Loucy (cell line): Measurements from ENCODE around the gene ASPG.

Source experiments
- H2AFZ ChIP-seq: fragments of 200-600 bp; sonication (generic); 2 replicates; pipeline ENCODE4 v1.6.0; 2016; ENCODE audit warnings: antibody characterized with exemption, mild to moderate bottlenecking, low read length, moderate library complexity
- H3F3A ChIP-seq: fragments of 200-600 bp; 2 replicates; pipeline ENCODE4 v1.6.0; 2016; ENCODE audit warnings: antibody characterized with exemption, low read depth, mild to moderate bottlenecking
- H3K27me3 ChIP-seq: fragments of 200-600 bp; sonication (generic); 2 replicates; pipeline ENCODE4 v1.6.1; 2014; ENCODE audit warnings: low read length, mild to moderate bottlenecking; ENCODE audit not compliant: insufficient read depth, poor library complexity, severe bottlenecking
- H3K36me3 ChIP-seq: fragments of 200-600 bp; sonication (generic); 2 replicates; pipeline ENCODE4 v1.6.1; 2016; ENCODE audit warnings: low read length; ENCODE audit not compliant: insufficient read depth
- H3K4me1 ChIP-seq: fragments of 200-600 bp; sonication (generic); 2 replicates; pipeline ENCODE4 v1.5.1; 2014; ENCODE audit warnings: low read length, mild to moderate bottlenecking; ENCODE audit not compliant: insufficient read depth, poor library complexity, severe bottlenecking
- H3K4me2 ChIP-seq: fragments of 200-600 bp; sonication (generic); 2 replicates; pipeline ENCODE4 v1.6.0; 2014; ENCODE audit warnings: antibody characterized with exemption, low read length, low read depth, mild to moderate bottlenecking; ENCODE audit not compliant: poor library complexity, severe bottlenecking
- H3K4me3 ChIP-seq: fragments of 200-600 bp; sonication (generic); 2 replicates; pipeline ENCODE4 v1.5.1; 2014; ENCODE audit warnings: low read length, mild to moderate bottlenecking, mixed read lengths; ENCODE audit not compliant: poor library complexity, severe bottlenecking
- H3K79me2 ChIP-seq: fragments of 200-600 bp; sonication (generic); 2 replicates; pipeline ENCODE4 v1.6.1; 2014; ENCODE audit warnings: low read length; ENCODE audit not compliant: insufficient read depth
- H3K9ac ChIP-seq: fragments of 200-600 bp; sonication (generic); 2 replicates; pipeline ENCODE4 v1.6.0; 2014; ENCODE audit warnings: mild to moderate bottlenecking, low read depth, low read length, moderate library complexity; ENCODE audit not compliant: poor library complexity, severe bottlenecking
- H3K9me2 ChIP-seq: fragments of 200-600 bp; sonication (generic); replicated peaks from 2 replicates; pipeline ENCODE4 v1.6.1; 2016; ENCODE audit warnings: low read depth, low read length, mixed read lengths
- H3K9me3 ChIP-seq: fragments of 200-600 bp; sonication (generic); 2 replicates; pipeline ENCODE4 v1.6.1; 2014; ENCODE audit warnings: mild to moderate bottlenecking, antibody characterized with exemption, low read length, low read depth; ENCODE audit not compliant: insufficient read depth
- H4K20me1 ChIP-seq: fragments of 200-600 bp; sonication (generic); 2 replicates; pipeline ENCODE4 v1.6.0; 2014; ENCODE audit warnings: antibody characterized with exemption, low read length, mild to moderate bottlenecking; ENCODE audit not compliant: insufficient read depth, poor library complexity, severe bottlenecking
- EZH2phosphoT487 ChIP-seq: fragments of 200-600 bp; IDR thresholded peaks from 2 replicates; pipeline ENCODE4 v1.6.1; 2018; ENCODE audit warnings: antibody characterized with exemption, mild to moderate bottlenecking, moderate library complexity, borderline replicate concordance
- TF ChIP-seq, protein P1 (sequence below): fragments of 200-600 bp; sonication (generic); conservative IDR thresholded peaks from 2 replicates; pipeline ENCODE4 v1.5.1; 2014; ENCODE audit warnings: mild to moderate bottlenecking, antibody characterized with exemption, low read length

ASPG gene

DNA sequence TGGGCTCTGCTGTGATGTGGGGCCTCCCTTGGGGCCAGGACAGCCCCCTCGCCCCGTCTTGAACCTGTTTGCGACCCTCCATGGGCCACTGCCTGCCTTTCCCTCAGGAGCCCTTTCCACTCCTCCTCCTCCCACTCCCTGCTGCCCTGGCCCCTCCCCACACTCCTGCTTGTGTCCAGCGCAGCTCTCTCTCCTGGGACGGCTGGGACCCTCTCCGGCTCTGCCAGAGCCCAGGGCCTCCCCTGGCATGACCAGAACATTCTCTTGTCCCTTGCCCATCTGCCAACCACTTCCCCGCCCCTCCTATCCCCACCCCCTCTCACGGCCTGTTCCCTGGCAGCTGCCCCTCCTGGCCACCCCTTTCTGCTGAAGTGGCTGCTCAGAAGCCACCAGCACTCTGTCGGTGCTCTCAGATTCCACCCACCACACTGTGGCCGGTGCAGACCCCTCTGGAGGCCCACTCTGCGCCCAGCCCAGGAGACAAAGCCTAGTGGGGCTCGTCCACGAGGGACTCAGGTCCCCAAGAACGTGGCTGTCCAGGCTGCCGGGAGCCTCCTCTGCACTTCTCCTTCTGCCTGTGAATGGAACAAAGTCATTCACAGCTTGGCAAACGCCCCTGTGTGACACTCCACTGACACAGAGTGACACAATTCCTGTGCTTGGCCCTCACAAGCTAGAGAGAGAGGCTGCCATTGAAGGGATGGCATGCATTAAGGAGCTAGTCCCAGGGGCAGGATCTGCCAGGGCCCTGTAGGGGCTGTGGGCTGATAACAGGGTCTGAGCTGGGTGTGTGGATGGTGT lies 1.4 kb downstream of the ASPG start:
- Histone ChIP-seq H3K36me3 (no peaks in the 10 kb centered on the region), H4K20me1 (no peaks in the 10 kb centered on the region), H3K9ac (no peak overlapping the region), H3K27me3 (no peaks in the 10 kb centered on the region), H3F3A (no peaks in the 10 kb centered on the region), H3K4me2 (no peak overlapping the region), H3K4me3 (no peak overlapping the region), H3K79me2 (no peaks in the 10 kb centered on the region), H3K4me1 (no peaks in the 10 kb centered on the region), H2AFZ (no peak overlapping the region), H3K9me2 (no peaks in the 10 kb centered on the region), H3K9me3 (no peaks in the 10 kb centered on the region)
- TF ChIP-seq, protein P1, sequence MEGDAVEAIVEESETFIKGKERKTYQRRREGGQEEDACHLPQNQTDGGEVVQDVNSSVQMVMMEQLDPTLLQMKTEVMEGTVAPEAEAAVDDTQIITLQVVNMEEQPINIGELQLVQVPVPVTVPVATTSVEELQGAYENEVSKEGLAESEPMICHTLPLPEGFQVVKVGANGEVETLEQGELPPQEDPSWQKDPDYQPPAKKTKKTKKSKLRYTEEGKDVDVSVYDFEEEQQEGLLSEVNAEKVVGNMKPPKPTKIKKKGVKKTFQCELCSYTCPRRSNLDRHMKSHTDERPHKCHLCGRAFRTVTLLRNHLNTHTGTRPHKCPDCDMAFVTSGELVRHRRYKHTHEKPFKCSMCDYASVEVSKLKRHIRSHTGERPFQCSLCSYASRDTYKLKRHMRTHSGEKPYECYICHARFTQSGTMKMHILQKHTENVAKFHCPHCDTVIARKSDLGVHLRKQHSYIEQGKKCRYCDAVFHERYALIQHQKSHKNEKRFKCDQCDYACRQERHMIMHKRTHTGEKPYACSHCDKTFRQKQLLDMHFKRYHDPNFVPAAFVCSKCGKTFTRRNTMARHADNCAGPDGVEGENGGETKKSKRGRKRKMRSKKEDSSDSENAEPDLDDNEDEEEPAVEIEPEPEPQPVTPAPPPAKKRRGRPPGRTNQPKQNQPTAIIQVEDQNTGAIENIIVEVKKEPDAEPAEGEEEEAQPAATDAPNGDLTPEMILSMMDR, result no peak
- no peak for TF ChIP-seq EZH2phosphoT487

DNA sequence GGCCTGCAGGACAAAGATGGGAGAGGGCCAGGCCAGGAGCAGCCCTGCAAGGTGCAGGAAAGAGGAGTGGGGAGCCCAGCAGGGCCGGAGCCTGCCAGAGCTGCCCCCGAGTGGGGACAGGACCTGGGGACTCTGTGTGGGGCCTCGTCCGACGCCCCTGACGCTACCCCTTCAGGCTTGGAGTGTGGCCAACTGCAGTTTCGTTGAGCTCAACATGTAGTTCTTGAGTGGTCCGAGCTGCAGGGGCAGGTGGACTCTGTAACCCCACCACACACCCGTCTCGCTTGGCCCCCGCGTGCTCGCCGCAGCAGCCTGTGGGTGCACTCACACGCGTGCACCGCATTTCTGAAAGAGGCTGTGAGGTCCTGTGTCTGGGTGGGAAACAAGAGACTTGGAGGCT lies 2.0 kb downstream of the ASPG start:
- Histone ChIP-seq H3F3A (no peaks in the 10 kb centered on the region), H3K9ac (no peak overlapping the region), H3K79me2 (no peaks in the 10 kb centered on the region), H3K4me1 (no peaks in the 10 kb centered on the region), H3K27me3 (no peaks in the 10 kb centered on the region), H3K9me2 (no peaks in the 10 kb centered on the region), H3K4me3 (no peak overlapping the region), H4K20me1 (no peaks in the 10 kb centered on the region), H3K4me2 (no peak overlapping the region), H3K36me3 (no peaks in the 10 kb centered on the region), H2AFZ (no peak overlapping the region), H3K9me3 (no peaks in the 10 kb centered on the region)
- TF ChIP-seq, protein P1, result no peak
- no peak for TF ChIP-seq EZH2phosphoT487

DNA sequence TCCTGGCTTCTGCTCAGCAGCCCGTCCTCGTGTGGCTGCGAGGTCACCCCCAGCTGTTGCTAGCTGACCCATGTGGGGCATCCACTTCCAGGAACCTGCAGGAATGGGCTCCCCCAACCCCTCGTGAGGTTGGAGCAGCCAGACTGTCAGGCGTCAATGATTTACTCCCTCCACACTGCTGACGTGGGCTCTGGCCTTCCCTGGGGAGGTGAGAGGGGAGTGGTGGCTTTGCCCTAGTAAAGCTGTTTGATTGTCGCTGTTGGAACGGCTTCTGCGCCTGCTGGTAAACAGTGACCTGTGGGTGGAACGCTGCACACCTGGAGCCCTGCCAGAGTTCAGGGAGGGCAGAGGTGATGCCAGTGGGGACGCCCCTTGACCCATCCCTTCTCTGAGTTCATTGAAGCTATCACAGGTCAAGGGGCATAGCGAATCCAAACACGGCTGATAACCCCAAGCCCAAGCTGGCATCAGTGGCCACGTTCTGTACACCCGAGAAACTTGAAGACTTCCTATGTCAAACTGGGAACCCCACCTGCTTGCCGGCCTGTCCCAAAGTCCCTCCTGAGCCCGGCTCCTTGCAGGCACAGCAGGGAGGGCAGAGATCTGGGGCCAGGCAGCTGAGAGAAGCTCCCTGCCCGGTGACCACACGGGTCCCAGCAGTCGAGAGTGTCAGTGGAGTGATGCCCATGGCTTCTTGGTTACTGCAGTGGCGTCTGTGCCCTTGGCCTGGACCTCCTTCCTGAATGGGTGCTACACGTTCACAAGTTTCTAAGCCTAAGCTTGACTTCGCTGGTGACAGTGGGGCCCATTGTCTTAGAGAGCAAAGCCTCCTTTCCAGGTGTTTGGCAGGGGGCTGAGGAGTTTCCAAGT lies 2.7 kb downstream of the ASPG start:
- Histone ChIP-seq H3K79me2 (no peaks in the 10 kb centered on the region), H3K4me3 (no peak overlapping the region)

More for the DNA sequence above, 2.7 kb downstream of the ASPG start:
- no peaks in the 10 kb centered on the region for H3F3A ChIP-seq
- H3K9me3 ChIP-seq, result no peaks in the 10 kb centered on the region
- H4K20me1 ChIP-seq, result no peaks in the 10 kb centered on the region
- no peak overlapping the region for H3K4me2 ChIP-seq
- H3K27me3 ChIP-seq, result no peaks in the 10 kb centered on the region
- no peak for TF ChIP-seq EZH2phosphoT487
- TF ChIP-seq, protein P1, result no peak
- no peak overlapping the region for H3K9ac ChIP-seq
- no peaks in the 10 kb centered on the region for H3K9me2 ChIP-seq
- H3K36me3 ChIP-seq, result no peaks in the 10 kb centered on the region
- H2AFZ ChIP-seq, result no peak overlapping the region
- no peaks in the 10 kb centered on the region for H3K4me1 ChIP-seq
